HCT116 (cell line): ENCODE data around the gene TNS3. TPM values are rescaled to one million over a fixed set of nuclear protein-coding genes. Genes with fewer than 3 reads are reported as not detected.

Source experiments
- ATAC-seq: fragments of 200-7000 bp; cut with Tn5 transposase; 2 replicates; pipeline ENCODE4 v1.9.1; 2020; ENCODE audit warnings: mild to moderate bottlenecking, moderate library complexity
- BruUV-seq: library from RNA; stranded (reverse); fragments of 400-500 nt; replicated peaks from 2 replicates; lab custom pipeline; 2021; lab: Mats Ljungman, UMichigan
- CTCF ChIA-PET: fragments of 300-600 bp; sonication (Branson Sonifier 250); formaldehyde crosslinking; loops from one replicate; lab custom pipeline; 2021; ENCODE audit warnings: antibody characterized with exemption; lab: Charles Lee
- POLR2A ChIA-PET: fragments of 300-600, 350-600 bp; sonication (Branson Sonifier 250); formaldehyde crosslinking; loops from one replicate; lab custom pipeline; 2021; ENCODE audit warnings: antibody characterized with exemption; lab: Charles Lee
- RAD21 ChIA-PET, 2 experiments: fragments of 300-600 bp; sonication (Branson Sonifier 250); formaldehyde crosslinking; loops; one replicate each; lab custom pipeline; 2023; ENCODE audit warnings: low total read pairs in 2 of 2; ENCODE audit not compliant: uncharacterized antibody in 2 of 2, unreplicated experiment in 2 of 2, low non-redundant PET in 1 of 2; lab: Charles Lee
- DNase-seq: peaks from one replicate; pipeline ENCODE4 v3.0.0-alpha.2; 2010; ENCODE audit warnings: low read depth, low spot score
- H2AFZ ChIP-seq: fragments of 200-600 bp; shearing (Covaris generic), sonication (generic); 2 replicates; pipeline ENCODE4 v1.6.1; 2017; ENCODE audit warnings: low read depth, mixed run types, mixed read lengths, antibody characterized with exemption, low read length; ENCODE audit not compliant: poor library complexity, severe bottlenecking
- H3K27ac ChIP-seq: 2 replicates; pipeline ENCODE4 v1.5.1; 2012; ENCODE audit warnings: low read depth, low read length
- H3K27me3 ChIP-seq: fragments of 200-600 bp; sonication (generic); 2 replicates; pipeline ENCODE4 v1.6.1; 2016; ENCODE audit warnings: mixed run types, low read length, mixed read lengths; ENCODE audit not compliant: insufficient read depth
- H3K36me3 ChIP-seq, 2 experiments: fragments of 200-500 bp in 1 of 2; fragments of 200-600 bp in 1 of 2; sonication (Bioruptor generic) in 1 of 2; sonication (generic) in 1 of 2; 2 replicates each; pipeline versions ENCODE4 v1.5.1 to v1.6.1; 2014 to 2016; ENCODE audit warnings: low read length in 2 of 2, inconsistent platforms in 1 of 2, mixed read lengths in 1 of 2, mixed run types in 1 of 2; ENCODE audit not compliant: insufficient read depth in 2 of 2, control insufficient read depth in 1 of 2
- H3K4me1 ChIP-seq, 2 experiments: fragments of 200-600 bp in 1 of 2; sonication (generic) in 1 of 2; 2 replicates each; pipeline versions ENCODE4 v1.5.1 to v1.6.1; 2012 to 2017; ENCODE audit warnings: low read length in 2 of 2, inconsistent platforms in 1 of 2, mild to moderate bottlenecking in 1 of 2, mixed read lengths in 1 of 2, mixed run types in 1 of 2, moderate library complexity in 1 of 2; ENCODE audit not compliant: insufficient read depth in 2 of 2, control insufficient read depth in 1 of 2
- H3K4me2 ChIP-seq: fragments of 200-600 bp; sonication (generic); 2 replicates; pipeline ENCODE4 v1.6.1; 2017; ENCODE audit warnings: mixed run types, low read length, mixed read lengths
- H3K4me3 ChIP-seq, 2 experiments: fragments of 200-600 bp in 1 of 2; sonication (generic) in 1 of 2; replicated peaks in 1 of 2; 2 replicates each; pipeline ENCODE4 v1.5.1; 2011 to 2016; ENCODE audit warnings: low read length in 2 of 2, control low read depth in 1 of 2, low read depth in 1 of 2, mild to moderate bottlenecking in 1 of 2, mixed read lengths in 1 of 2, mixed run types in 1 of 2
- H3K79me2 ChIP-seq: fragments of 200-600 bp; sonication (generic); 2 replicates; pipeline ENCODE4 v1.6.1; 2017; ENCODE audit warnings: mild to moderate bottlenecking, mixed run types, low read length, moderate library complexity, mixed read lengths; ENCODE audit not compliant: insufficient read depth
- H3K9ac ChIP-seq: fragments of 200-600 bp; sonication (generic); 2 replicates; pipeline ENCODE4 v1.6.1; 2016; ENCODE audit warnings: low read length, mixed read lengths
- H3K9me2 ChIP-seq: fragments of 200-600 bp; sonication (generic), shearing (Covaris generic); 2 replicates; pipeline ENCODE4 v1.6.1; 2017; ENCODE audit warnings: mixed run types, mild to moderate bottlenecking, moderate library complexity; ENCODE audit not compliant: insufficient read depth
- H3K9me3 ChIP-seq, 2 experiments: fragments of 200-500 bp in 1 of 2; fragments of 200-600 bp in 1 of 2; sonication (Bioruptor generic) in 1 of 2; sonication (generic) in 1 of 2; 2 replicates each; pipeline ENCODE4 v1.6.1; 2014 to 2017; ENCODE audit warnings: low read length in 2 of 2, mixed read lengths in 2 of 2, inconsistent platforms in 1 of 2, low read depth in 1 of 2, mild to moderate bottlenecking in 1 of 2, mixed run types in 1 of 2, moderate library complexity in 1 of 2; ENCODE audit not compliant: control insufficient read depth in 1 of 2, insufficient read depth in 1 of 2
- H4K20me1 ChIP-seq: fragments of 200-600 bp; sonication (generic), shearing (Covaris generic); 2 replicates; pipeline ENCODE4 v1.6.1; 2017; ENCODE audit warnings: mixed run types, mild to moderate bottlenecking, moderate library complexity; ENCODE audit not compliant: insufficient read depth
- CBX3 ChIP-seq: IDR thresholded peaks from 2 replicates; pipeline ENCODE4 v1.6.1; 2012; ENCODE audit warnings: low read depth
- CEBPB ChIP-seq: IDR thresholded peaks from 2 replicates; pipeline ENCODE4 v1.6.1; 2012; ENCODE audit warnings: low read depth
- EGR1 ChIP-seq: IDR thresholded peaks from 2 replicates; pipeline ENCODE4 v1.6.1; 2012; ENCODE audit warnings: low read depth
- ELF1 ChIP-seq: IDR thresholded peaks from 2 replicates; pipeline ENCODE4 v1.6.1; 2012; ENCODE audit warnings: low read depth, borderline replicate concordance
- EZH2phosphoT487 ChIP-seq: fragments of 200-600 bp; IDR thresholded peaks from 2 replicates; pipeline ENCODE4 v1.6.1; 2018; ENCODE audit warnings: antibody characterized with exemption, borderline replicate concordance
- FOSL1 ChIP-seq: IDR thresholded peaks from 2 replicates; pipeline ENCODE4 v1.6.1; 2012; ENCODE audit warnings: low read depth
- JUND ChIP-seq: IDR thresholded peaks from 2 replicates; pipeline ENCODE4 v1.6.1; 2012
- POLR2A ChIP-seq: IDR thresholded peaks from 2 replicates; pipeline ENCODE4 v1.7.0; 2011; ENCODE audit warnings: borderline replicate concordance; ENCODE audit not compliant: insufficient read depth, insufficient read length; ENCODE audit errors: extremely low read depth
- POLR2AphosphoS5 ChIP-seq: IDR thresholded peaks from 2 replicates; pipeline ENCODE4 v1.6.1; 2011; ENCODE audit warnings: mild to moderate bottlenecking, low read depth, low read length, moderate library complexity
- SP1 ChIP-seq: IDR thresholded peaks from 2 replicates; pipeline ENCODE4 v1.6.1; 2012; ENCODE audit warnings: low read depth
- TCF7L2 ChIP-seq: IDR thresholded peaks from 2 replicates; pipeline ENCODE4 v1.7.0; 2011; ENCODE audit warnings: borderline replicate concordance, inconsistent platforms; ENCODE audit not compliant: insufficient read depth, insufficient read length; ENCODE audit errors: extremely low read depth
- ZFX ChIP-seq: fragments of 450-650 bp; IDR thresholded peaks from 2 replicates; pipeline ENCODE4 v1.6.1; 2017
- ZNF274 ChIP-seq: fragments of 200-500 bp; sonication (Bioruptor generic); IDR thresholded peaks from 2 replicates; pipeline ENCODE4 v1.6.1; 2014; ENCODE audit warnings: mild to moderate bottlenecking, low read depth, low read length, inconsistent platforms
- intact Hi-C: fragments of 100-400 bp; cut with micrococcal nuclease; formaldehyde crosslinking; loops from 2 replicates; pipeline ENCODE4 v1.10.0; 2022
- total RNA-seq: library from RNA; stranded (reverse); gene quantifications from one replicate; pipeline ENCODE4 v1.2.1, GENCODE V29; 2021; ENCODE audit not compliant: unreplicated experiment
- TF ChIP-seq, protein P1 (sequence below): IDR thresholded peaks from 2 replicates; pipeline ENCODE4 v1.6.1; 2011; ENCODE audit warnings: mild to moderate bottlenecking, low read length, moderate library complexity; ENCODE audit not compliant: insufficient replicate concordance; ENCODE audit errors: extremely low read depth
- TF ChIP-seq, protein P2 (sequence below): IDR thresholded peaks from 2 replicates; pipeline ENCODE4 v1.6.1; 2012
- TF ChIP-seq, protein P3 (sequence below): IDR thresholded peaks from 2 replicates; pipeline ENCODE4 v1.6.1; 2012
- TF ChIP-seq, protein P4 (sequence below), 3 experiments: fragments of 200-600 bp in 1 of 3; sonication (generic) in 1 of 3; IDR thresholded peaks in 2 of 3; conservative IDR thresholded peaks in 1 of 3; 2 replicates each; pipeline ENCODE4 v1.5.1; 2012 to 2017; ENCODE audit warnings: low read depth in 2 of 3, low read length in 2 of 3, antibody characterized with exemption in 1 of 3, borderline replicate concordance in 1 of 3, control low read depth in 1 of 3, mild to moderate bottlenecking in 1 of 3, mixed read lengths in 1 of 3, mixed run types in 1 of 3, moderate library complexity in 1 of 3; ENCODE audit not compliant: insufficient read depth in 1 of 3

The TNS3 gene
- total RNA-seq, 1 experiment from 2014 or later = 9.1 TPM

DNA sequence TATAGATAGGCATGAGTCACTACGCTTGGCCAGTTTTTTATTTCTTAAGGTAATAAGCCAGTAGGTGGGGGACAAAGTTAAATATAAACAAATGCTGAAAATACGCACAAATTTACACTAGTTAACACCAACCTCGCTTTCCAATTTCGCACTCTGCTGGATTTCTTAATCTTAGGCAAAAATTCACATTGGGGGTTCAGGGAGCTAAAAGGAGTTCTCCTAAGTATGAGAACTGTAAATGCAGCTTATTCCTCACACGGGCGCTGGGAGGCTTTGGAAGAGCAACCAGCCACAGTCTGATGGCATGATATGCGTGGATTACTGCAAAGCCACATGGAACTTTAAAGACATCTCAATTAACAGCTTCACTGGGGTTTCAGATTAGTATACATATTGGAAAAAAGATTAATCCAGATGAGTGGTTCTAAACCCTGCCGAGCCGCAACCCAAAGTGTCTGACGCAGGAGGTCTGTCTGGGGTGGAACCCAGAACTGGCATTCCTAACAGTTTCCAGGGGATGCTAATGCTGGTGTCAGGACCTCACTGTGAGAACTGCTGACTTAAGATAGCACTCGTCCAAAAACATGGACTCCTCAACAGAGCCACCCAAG is 16.2 kb downstream of the TNS3 start:
- H3K4me3 ChIP-seq = no peak overlapping the region
- no peaks in the 10 kb centered on the region for H3K36me3 ChIP-seq
- H3K9ac ChIP-seq = no peak overlapping the region
- no peak overlapping the region for H3K27ac ChIP-seq
- ATAC-seq (no peak), DNase-seq (no peak)
- no peaks in the 10 kb centered on the region; a peak in 1 of 4 replicates for H3K4me1 ChIP-seq
- H3K9me2 ChIP-seq = no peaks in the 10 kb centered on the region
- H4K20me1 ChIP-seq = no peaks in the 10 kb centered on the region
- H3K9me3 ChIP-seq = no peaks in the 10 kb centered on the region
- H3K27me3 ChIP-seq = no peaks in the 10 kb centered on the region
- intact Hi-C loops = no loop called here
- ChIA-PET RAD21 (no interaction called here), POLR2A (no interaction called here), CTCF (no interaction called here)
- no TSS peak for BruUV-seq
- no peak overlapping the region for H2AFZ ChIP-seq
- H3K4me2 ChIP-seq = no peak overlapping the region
- no peaks in the 10 kb centered on the region for H3K79me2 ChIP-seq
- TF ChIP-seq, protein P1, sequence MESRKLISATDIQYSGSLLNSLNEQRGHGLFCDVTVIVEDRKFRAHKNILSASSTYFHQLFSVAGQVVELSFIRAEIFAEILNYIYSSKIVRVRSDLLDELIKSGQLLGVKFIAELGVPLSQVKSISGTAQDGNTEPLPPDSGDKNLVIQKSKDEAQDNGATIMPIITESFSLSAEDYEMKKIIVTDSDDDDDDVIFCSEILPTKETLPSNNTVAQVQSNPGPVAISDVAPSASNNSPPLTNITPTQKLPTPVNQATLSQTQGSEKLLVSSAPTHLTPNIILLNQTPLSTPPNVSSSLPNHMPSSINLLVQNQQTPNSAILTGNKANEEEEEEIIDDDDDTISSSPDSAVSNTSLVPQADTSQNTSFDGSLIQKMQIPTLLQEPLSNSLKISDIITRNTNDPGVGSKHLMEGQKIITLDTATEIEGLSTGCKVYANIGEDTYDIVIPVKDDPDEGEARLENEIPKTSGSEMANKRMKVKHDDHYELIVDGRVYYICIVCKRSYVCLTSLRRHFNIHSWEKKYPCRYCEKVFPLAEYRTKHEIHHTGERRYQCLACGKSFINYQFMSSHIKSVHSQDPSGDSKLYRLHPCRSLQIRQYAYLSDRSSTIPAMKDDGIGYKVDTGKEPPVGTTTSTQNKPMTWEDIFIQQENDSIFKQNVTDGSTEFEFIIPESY = no peak
- TF ChIP-seq SP1 (no peak), POLR2A (no peak), ZNF274 (no peak), ZFX (no peak), EZH2phosphoT487 (no peak), FOSL1 (no peak), EGR1 (no peak), ELF1 (no peak), TCF7L2 (no peak), POLR2AphosphoS5 (no peak), JUND (no peak), CEBPB (no peak), CBX3 (no peak)
- TF ChIP-seq, protein P2, sequence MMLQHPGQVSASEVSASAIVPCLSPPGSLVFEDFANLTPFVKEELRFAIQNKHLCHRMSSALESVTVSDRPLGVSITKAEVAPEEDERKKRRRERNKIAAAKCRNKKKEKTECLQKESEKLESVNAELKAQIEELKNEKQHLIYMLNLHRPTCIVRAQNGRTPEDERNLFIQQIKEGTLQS = no peak
- TF ChIP-seq, protein P3, sequence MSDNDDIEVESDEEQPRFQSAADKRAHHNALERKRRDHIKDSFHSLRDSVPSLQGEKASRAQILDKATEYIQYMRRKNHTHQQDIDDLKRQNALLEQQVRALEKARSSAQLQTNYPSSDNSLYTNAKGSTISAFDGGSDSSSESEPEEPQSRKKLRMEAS = no peak
- TF ChIP-seq, protein P4, sequence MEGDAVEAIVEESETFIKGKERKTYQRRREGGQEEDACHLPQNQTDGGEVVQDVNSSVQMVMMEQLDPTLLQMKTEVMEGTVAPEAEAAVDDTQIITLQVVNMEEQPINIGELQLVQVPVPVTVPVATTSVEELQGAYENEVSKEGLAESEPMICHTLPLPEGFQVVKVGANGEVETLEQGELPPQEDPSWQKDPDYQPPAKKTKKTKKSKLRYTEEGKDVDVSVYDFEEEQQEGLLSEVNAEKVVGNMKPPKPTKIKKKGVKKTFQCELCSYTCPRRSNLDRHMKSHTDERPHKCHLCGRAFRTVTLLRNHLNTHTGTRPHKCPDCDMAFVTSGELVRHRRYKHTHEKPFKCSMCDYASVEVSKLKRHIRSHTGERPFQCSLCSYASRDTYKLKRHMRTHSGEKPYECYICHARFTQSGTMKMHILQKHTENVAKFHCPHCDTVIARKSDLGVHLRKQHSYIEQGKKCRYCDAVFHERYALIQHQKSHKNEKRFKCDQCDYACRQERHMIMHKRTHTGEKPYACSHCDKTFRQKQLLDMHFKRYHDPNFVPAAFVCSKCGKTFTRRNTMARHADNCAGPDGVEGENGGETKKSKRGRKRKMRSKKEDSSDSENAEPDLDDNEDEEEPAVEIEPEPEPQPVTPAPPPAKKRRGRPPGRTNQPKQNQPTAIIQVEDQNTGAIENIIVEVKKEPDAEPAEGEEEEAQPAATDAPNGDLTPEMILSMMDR (IDR thresholded peaks at IDR 0.05 in 2 of 3, conservative IDR thresholded peaks at IDR 0.05 in 1 of 3; ENCODE audit: borderline replicate concordance in 1 of 3, insufficient read depth in 1 of 3, low read depth in 2 of 3, low read length in 2 of 3) = no peak
